ENCODE results near the gene AKR7A2. TPM values are rescaled to one million over a fixed set of nuclear protein-coding genes. Genes with fewer than 3 reads are reported as not detected.

Gene AKR7A2
- 53.2 TPM for polyA plus RNA-seq (ENCODE audit: insufficient read length)

- peak; percentile 96 for DNase-seq
Observed at GRCh38 chr1:19311931-19312781, at the start of gene AKR7A2, which contains the start of gene SLC66A1. AKR7A2 (minus strand) TSS chr1:19312144; CDS start chr1:19312124, 20 bp downstream. SLC66A1 (plus strand) TSS chr1:19312326; CDS start chr1:19317678, 5,352 bp downstream.

- peak; percentile 47 for DNase-seq
Observed at GRCh38 chr1:19360843-19361610, 49.1 kb upstream of the AKR7A2 start.

- no peak for DNase-seq
Observed at GRCh38 chr1:19360432-19360831, 48.5 kb upstream of the AKR7A2 start.

- no peak for DNase-seq
Observed at GRCh38 chr1:19360016-19360415, 48.1 kb upstream of the AKR7A2 start.

- no peak for DNase-seq
Observed at GRCh38 chr1:19359357-19359756, 47.4 kb upstream of the AKR7A2 start.

GRCh38 chr1:19358710-19359109 is 46.8 kb upstream of the AKR7A2 start:
- DNase-seq = no peak

GRCh38 chr1:19357299-19357986 is 45.5 kb upstream of the AKR7A2 start:
- DNase-seq = no peak

- DNase-seq = no peak
Observed at GRCh38 chr1:19356266-19356665, 44.3 kb upstream of the AKR7A2 start.

- DNase-seq = no peak
Observed at GRCh38 chr1:19354531-19354981, 42.6 kb upstream of the AKR7A2 start.

GRCh38 chr1:19353596-19353995 is 41.7 kb upstream of the AKR7A2 start:
- no peak for DNase-seq

- no peak for DNase-seq
Observed at GRCh38 chr1:19352839-19353238, 40.9 kb upstream of the AKR7A2 start.

GRCh38 chr1:19351873-19352272 is 39.9 kb upstream of the AKR7A2 start:
- no peak for DNase-seq

- DNase-seq = no peak
Observed at GRCh38 chr1:19350566-19350965, 38.6 kb upstream of the AKR7A2 start.

- no peak for DNase-seq
Observed at GRCh38 chr1:19349999-19350398, 38.1 kb upstream of the AKR7A2 start.

GRCh38 chr1:19348441-19349198 is 36.7 kb upstream of the AKR7A2 start:
- no peak for DNase-seq

GRCh38 chr1:19347533-19348172 is 35.7 kb upstream of the AKR7A2 start:
- DNase-seq = no peak

- DNase-seq = no peak
Observed at GRCh38 chr1:19346026-19346425, 34.1 kb upstream of the AKR7A2 start.

GRCh38 chr1:19345391-19345790 is 33.4 kb upstream of the AKR7A2 start:
- no peak for DNase-seq

- DNase-seq = no peak
Observed at GRCh38 chr1:19344831-19345230, 32.9 kb upstream of the AKR7A2 start.

- DNase-seq = peak; percentile 40
Observed at GRCh38 chr1:19344372-19344810, 32.4 kb upstream of the AKR7A2 start.

GRCh38 chr1:19343617-19344350 is 31.8 kb upstream of the AKR7A2 start:
- no peak for DNase-seq

All from hindlimb muscle (tissue), 1 donor.